Endodermal cell (in vitro differentiated cells): ENCODE data around the gene PIRT. TPM values are rescaled to one million over a fixed set of nuclear protein-coding genes. Genes with fewer than 3 reads are reported as not detected.

Experiments used
- DNase-seq: peaks from one replicate; pipeline ENCODE4 v3.0.0-alpha.2; 2017
- H3K27ac ChIP-seq: 2 replicates; pipeline ENCODE4 v1.5.1; 2013; ENCODE audit warnings: mild to moderate bottlenecking, low read depth, low read length, moderate library complexity
- H3K27me3 ChIP-seq: 2 replicates; pipeline ENCODE4 v1.6.1; 2013; ENCODE audit warnings: mild to moderate bottlenecking, low read length, moderate library complexity; ENCODE audit not compliant: insufficient read depth, control insufficient read depth, poor library complexity, severe bottlenecking
- H3K36me3 ChIP-seq: 2 replicates; pipeline ENCODE4 v1.7.0; 2013; ENCODE audit warnings: mild to moderate bottlenecking, low read length, moderate library complexity; ENCODE audit not compliant: control insufficient read depth, insufficient read depth
- H3K4me1 ChIP-seq: one replicate; pipeline ENCODE4 v1.7.0; 2013; ENCODE audit warnings: low read length; ENCODE audit not compliant: control insufficient read depth, insufficient read depth
- H3K4me3 ChIP-seq: 2 replicates; pipeline ENCODE4 v1.5.1; 2013; ENCODE audit warnings: mild to moderate bottlenecking, low read length, moderate library complexity
- H3K9ac ChIP-seq: 2 replicates; pipeline ENCODE4 v1.6.1; 2013; ENCODE audit warnings: mild to moderate bottlenecking, low read length, moderate library complexity; ENCODE audit not compliant: poor library complexity, severe bottlenecking; ENCODE audit errors: extremely low read depth
- H3K9me3 ChIP-seq: 2 replicates; pipeline ENCODE4 v1.6.1; 2013; ENCODE audit warnings: mild to moderate bottlenecking, low read length, moderate library complexity; ENCODE audit not compliant: control insufficient read depth
- H3K27ac Mint-ChIP-seq: 2 replicates; pipeline ENCODE4 v1.8.0; 2020; ENCODE audit warnings: mixed read lengths
- H3K27me3 Mint-ChIP-seq: 2 replicates; pipeline ENCODE4 v1.8.0; 2021; ENCODE audit warnings: mild to moderate bottlenecking, mixed read lengths; ENCODE audit not compliant: insufficient read depth
- H3K36me3 Mint-ChIP-seq: 2 replicates; pipeline ENCODE4 v1.8.0; 2020; ENCODE audit warnings: low read depth, mixed read lengths
- H3K4me1 Mint-ChIP-seq: 2 replicates; pipeline ENCODE4 v1.8.0; 2020; ENCODE audit warnings: mixed read lengths
- H3K4me3 Mint-ChIP-seq: 2 replicates; pipeline ENCODE4 v1.8.0; 2020; ENCODE audit warnings: mild to moderate bottlenecking, moderate library complexity, mixed read lengths
- H3K9me3 Mint-ChIP-seq: 2 replicates; pipeline ENCODE4 v1.8.0; 2020; ENCODE audit warnings: mild to moderate bottlenecking, mixed read lengths
- whole genome bisulfite sequencing, 2 experiments: methylation state at CpG; one replicate each; pipeline versions ENCODE4 v1.1.5 to v1.1.7; 2013; ENCODE audit warnings: missing lambda C conversion rate in 2 of 2, mixed read lengths in 1 of 2; ENCODE audit not compliant: insufficient coverage in 1 of 2, insufficient read length in 1 of 2; 5-methylcytosine and 5-hydroxymethylcytosine counted together
- total RNA-seq, 2 donors: library from RNA; stranded (reverse); fragmentation: NEBNext Ultra II Directional in 1 of 2; extraction: Animal tissue kit (Norgen Biotek cat#: 25700) in 1 of 2; gene quantifications; 2 replicates in 1 of 2; 3 replicates in 1 of 2; pipeline ENCODE4 v1.2.1, GENCODE V29; 2021
- TF ChIP-seq, protein P1 (sequence below): fragments of 200-600 bp; sonication (generic); conservative IDR thresholded peaks from 2 replicates; pipeline ENCODE4 v1.5.0; 2021; ENCODE audit warnings: antibody characterized with exemption, mild to moderate bottlenecking

PIRT gene
- total RNA-seq, 2 donors from 2014 or later: not detected

DNA sequence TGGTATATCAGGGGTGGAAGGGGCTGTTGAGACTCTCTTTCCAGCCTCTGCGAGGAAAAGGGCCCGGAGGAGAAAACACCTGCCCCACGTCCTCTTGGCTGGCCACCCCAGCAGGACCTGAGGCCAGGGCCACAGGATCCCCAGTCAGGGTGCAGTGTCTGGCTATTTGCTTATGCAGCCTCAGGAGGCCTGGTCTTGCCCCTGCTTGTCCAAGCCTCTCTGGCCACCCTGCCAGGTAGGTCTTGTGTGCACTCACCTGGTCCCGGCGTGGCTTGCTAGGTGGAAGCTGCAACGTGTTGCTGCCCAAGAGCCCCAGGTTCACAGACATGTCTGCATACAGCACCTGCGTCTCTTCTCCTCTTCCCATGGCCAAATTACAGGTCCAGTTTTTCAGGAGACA lies 34.5 kb downstream of the PIRT start:
- Mint-ChIP-seq H3K27me3 (peaks cover 3% of the 10 kb centered on the region), H3K27ac (no peak overlapping the region), H3K4me1 (peaks cover 9% of the 10 kb centered on the region), H3K9me3 (no peaks in the 10 kb centered on the region), H3K4me3 (no peak overlapping the region), H3K36me3 (no peaks in the 10 kb centered on the region)
- TF ChIP-seq, protein P1, sequence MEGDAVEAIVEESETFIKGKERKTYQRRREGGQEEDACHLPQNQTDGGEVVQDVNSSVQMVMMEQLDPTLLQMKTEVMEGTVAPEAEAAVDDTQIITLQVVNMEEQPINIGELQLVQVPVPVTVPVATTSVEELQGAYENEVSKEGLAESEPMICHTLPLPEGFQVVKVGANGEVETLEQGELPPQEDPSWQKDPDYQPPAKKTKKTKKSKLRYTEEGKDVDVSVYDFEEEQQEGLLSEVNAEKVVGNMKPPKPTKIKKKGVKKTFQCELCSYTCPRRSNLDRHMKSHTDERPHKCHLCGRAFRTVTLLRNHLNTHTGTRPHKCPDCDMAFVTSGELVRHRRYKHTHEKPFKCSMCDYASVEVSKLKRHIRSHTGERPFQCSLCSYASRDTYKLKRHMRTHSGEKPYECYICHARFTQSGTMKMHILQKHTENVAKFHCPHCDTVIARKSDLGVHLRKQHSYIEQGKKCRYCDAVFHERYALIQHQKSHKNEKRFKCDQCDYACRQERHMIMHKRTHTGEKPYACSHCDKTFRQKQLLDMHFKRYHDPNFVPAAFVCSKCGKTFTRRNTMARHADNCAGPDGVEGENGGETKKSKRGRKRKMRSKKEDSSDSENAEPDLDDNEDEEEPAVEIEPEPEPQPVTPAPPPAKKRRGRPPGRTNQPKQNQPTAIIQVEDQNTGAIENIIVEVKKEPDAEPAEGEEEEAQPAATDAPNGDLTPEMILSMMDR: no peak
- H3K9me3 ChIP-seq: no peaks in the 10 kb centered on the region
- H3K4me1 ChIP-seq: no peaks in the 10 kb centered on the region
- 92 to 93% methylated on average over 6 to 7 of the region's 7 CpGs for WGBS, 2 experiments
- H3K27ac ChIP-seq: no peak overlapping the region
- no peaks in the 10 kb centered on the region for H3K36me3 ChIP-seq
- no peak overlapping the region for H3K9ac ChIP-seq
- DNase-seq: no peak
- H3K4me3 ChIP-seq: no peak overlapping the region
- H3K27me3 ChIP-seq: no peaks in the 10 kb centered on the region

DNA sequence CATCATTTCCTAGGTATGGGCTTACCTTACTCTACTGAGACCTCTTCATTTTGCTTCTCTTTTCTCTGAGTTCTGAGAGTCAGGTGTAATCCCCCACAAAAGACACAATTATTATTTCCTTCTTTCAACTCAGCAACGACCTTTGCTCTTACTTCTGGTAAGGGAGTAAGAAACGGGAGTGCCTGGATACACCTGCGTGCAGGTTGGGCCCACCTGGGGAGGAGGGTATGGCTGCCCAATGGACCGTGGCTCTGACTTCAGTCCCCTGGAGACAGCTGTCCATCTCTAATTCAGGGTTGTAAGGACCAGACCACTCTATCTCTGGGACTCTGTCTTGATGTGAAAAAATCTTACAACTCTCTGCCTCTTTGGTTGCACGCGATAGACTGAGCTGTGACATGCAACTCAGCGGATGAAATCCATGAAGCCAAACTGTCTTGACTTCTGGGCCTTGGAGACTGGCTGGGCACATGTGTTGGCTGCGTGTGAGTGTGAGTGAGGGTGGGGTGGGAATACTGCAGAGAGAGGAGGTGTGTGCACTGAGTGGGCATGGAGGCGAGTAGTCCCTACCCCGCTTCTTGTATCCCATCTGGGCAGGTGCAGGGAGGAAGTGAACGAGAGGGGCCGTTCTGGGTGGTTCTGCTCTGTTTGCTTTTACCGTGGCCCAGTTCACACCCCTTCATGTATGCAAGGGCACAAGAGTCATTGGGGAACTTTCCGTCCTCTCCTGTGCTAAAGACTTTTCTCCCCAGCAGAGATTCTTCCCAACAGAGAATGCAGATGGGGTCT lies 35.2 kb downstream of the PIRT start:
- Mint-ChIP-seq H3K4me1 (peaks cover 6% of the 10 kb centered on the region), H3K27me3 (peaks cover 3% of the 10 kb centered on the region), H3K36me3 (no peaks in the 10 kb centered on the region), H3K9me3 (no peaks in the 10 kb centered on the region), H3K4me3 (no peak overlapping the region), H3K27ac (no peak overlapping the region)
- Histone ChIP-seq H3K36me3 (no peaks in the 10 kb centered on the region), H3K9me3 (no peaks in the 10 kb centered on the region), H3K4me1 (peaks cover 6% of the 10 kb centered on the region), H3K27ac (no peak overlapping the region), H3K27me3 (no peaks in the 10 kb centered on the region), H3K4me3 (no peak overlapping the region), H3K9ac (no peak overlapping the region)
- no peak for DNase-seq
- TF ChIP-seq, protein P1: no peak
- WGBS, 2 experiments: 89 to 91% methylated on average over 11 to 14 of the region's 14 CpGs

DNA sequence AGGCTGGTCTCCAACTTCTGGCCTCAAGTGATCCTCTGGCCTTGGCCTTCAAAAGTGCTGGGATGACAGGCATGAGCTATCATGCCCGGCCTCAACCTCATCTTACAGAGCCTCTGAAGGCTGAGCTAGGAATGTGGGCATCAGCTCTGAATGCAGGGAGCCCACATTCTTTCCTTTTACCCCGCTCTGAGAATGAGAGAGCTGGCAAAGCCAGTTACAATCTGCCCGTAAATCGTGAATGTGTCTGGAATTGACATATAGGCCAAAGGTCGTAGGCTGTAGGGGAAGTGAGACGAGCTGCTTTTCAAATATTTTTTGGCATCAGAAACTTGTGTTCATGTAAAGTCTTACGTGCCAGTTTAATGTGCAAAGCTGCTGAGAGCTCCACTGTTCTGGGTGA lies 38.5 kb downstream of the PIRT start:
- H3K4me3 ChIP-seq: no peak overlapping the region
- 89 to 95% methylated on average over 6 to 7 of the region's 7 CpGs for WGBS, 2 experiments
- Mint-ChIP-seq H3K4me1 (peaks cover 8% of the 10 kb centered on the region), H3K27ac (no peak overlapping the region), H3K4me3 (no peak overlapping the region), H3K36me3 (no peaks in the 10 kb centered on the region), H3K27me3 (no peaks in the 10 kb centered on the region), H3K9me3 (no peaks in the 10 kb centered on the region)
- no peak overlapping the region for H3K9ac ChIP-seq
- no peaks in the 10 kb centered on the region for H3K27me3 ChIP-seq
- H3K9me3 ChIP-seq: no peaks in the 10 kb centered on the region
- no peaks in the 10 kb centered on the region for H3K36me3 ChIP-seq
- no peak for DNase-seq
- no peak overlapping the region for H3K27ac ChIP-seq
- peaks cover 10% of the 10 kb centered on the region for H3K4me1 ChIP-seq
- TF ChIP-seq, protein P1: no peak
